Activated naive CD4-positive, alpha-beta T cell treated with anti-CD3 and anti-CD28 coated beads, Interleukin-2, amount 50 U/mL, for 16 hours (primary cell): ENCODE measurements around the gene ZNF17.

ENCODE experiments used
- DNase-seq: peaks from one replicate; pipeline ENCODE4 v3.0.0-alpha.2; 2020

ZNF17 gene

GRCh38 chr19:57434386-57435061 is 23.6 kb downstream of the ZNF17 start:
- DNase-seq = no peak

DNA sequence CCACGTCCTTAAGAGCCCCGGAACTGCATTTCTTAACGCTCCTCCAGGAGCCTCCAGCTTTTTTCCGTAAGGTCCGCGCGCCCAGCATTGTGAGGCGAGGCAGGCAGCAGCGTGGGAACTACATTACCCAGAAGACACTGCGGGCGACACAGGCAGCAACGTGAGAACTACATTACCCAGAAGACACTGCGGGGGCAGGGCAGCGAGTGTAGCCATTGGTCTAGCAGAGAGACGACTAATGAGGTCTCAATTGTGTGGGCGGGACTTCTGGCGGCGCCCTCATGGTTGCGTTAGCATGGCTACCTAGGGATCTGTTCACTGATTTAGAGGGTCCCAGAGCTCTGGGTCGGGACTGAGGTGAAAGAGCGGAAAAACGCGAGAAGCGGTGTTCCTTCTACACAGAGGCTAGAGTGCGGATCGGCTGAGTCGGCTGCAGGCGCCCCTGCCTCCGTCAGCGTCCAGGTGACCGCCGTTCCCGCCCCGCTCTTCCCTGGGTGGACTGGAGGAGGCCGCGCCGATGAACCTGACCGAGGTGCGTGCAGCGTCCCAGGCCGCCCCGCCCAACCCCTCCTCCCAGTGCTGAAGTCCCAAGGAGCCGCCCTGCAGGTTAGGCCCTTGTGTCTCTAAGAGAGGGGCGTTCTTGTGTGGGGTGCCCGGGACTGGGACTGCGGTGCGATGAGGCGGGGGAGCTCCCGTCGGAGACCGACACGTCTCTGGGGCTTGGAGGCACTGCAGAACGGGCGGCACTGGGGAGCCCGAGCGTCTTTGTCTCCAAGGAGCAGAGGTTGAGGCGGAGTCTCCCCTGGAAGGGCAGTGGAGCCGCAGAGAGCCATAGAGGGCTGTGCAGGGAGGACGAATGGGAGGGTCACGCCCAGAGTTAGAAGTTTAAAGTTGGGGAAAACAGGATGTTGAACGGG is 24.4 kb downstream of the ZNF17 start, which contains the start of gene ZNF749:
TSS of gene ZNF749 (plus strand) at position 264 of the 917 bp plus-strand sequence. CDS start at position 518, 254 bp downstream.
- DNase-seq = peak; percentile 97

GRCh38 chr19:57436417-57436816 is 25.5 kb downstream of the ZNF17 start:
- DNase-seq = no peak

DNA sequence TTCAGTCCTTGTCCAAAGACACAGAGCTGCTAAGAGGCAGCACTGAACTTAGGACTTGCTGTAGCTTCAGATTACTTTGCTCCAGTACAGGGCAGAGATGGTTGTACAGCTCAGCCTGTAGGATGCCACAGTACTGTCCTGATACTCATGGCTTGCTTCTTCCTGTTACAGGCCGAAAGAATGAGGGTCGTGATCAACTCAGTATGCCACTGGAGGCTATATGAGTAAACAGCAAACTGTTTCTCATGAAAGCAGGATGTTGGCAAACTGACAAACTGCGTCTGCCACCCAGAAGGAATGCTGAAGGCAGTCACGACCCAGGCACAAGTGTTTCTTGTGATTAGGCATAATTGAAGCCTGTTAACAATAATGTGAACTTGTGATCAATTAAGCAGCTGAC is 27.0 kb downstream of the ZNF17 start:
- no peak for DNase-seq

GRCh38 chr19:57438925-57439324 is 28.0 kb downstream of the ZNF17 start:
- DNase-seq = no peak

GRCh38 chr19:57441979-57442752 is 31.2 kb downstream of the ZNF17 start:
- DNase-seq = no peak

DNA sequence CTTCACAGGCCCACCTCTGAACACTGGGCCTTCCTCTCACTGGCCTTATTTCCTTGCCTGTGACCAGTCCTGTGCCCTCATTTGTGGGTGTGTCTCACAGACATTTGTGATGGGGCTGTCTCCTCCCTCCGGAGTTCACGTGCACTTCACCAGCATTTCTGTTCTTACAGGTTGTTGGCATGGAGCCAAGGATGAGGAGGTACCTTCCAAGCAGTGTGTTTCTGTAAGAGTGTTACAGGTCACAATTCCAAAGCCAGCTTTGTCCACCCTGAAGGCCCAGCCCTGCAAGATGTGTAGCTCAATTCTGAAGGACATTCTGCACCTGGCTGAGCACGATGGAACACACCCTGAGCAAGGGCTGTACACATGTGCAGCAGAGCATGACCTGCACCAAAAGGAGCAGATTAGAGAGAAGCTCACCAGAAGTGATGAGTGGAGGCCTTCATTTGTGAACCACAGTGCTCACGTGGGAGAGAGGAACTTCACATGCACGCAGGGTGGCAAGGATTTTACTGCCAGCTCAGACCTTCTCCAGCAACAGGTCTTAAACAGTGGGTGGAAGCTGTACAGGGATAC is 32.2 kb downstream of the ZNF17 start:
- no peak for DNase-seq

- no peak for DNase-seq
These were observed 41.3 kb downstream of the ZNF17 start for GRCh38 chr19:57452307-57452706.

DNA sequence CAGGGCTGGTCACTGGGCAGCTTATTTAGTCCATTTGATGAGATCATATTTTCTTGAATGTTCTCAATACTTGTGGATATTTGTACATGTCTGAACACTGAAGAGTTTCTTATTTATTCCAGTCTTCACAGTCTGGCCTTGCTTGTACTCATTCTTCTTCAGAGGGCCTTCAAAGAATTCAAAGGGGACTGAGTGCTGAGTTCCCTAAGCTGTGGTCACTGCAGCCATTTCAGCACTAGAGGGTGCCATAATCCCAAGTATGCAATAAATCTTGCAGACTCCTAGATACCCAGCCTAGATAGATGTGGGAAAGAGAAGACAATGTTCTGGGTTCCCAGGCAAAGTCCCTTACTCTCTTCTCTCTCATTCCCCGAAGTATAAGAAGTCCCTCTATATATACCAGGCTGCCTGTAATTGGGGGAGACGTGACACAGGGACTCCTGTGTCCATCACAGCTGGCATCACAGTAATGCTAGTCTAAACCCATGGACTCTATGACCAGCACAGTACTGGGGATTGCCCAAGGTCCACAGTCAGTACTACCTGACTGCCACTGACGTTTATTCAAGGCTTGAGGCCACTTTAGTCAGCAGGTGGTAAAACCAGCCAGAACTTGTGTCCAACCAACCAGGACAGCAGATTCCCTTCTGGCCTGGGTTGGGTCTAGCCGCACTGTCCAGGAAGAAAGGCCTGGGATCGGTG is 54.9 kb downstream of the ZNF17 start:
- no peak for DNase-seq

DNA sequence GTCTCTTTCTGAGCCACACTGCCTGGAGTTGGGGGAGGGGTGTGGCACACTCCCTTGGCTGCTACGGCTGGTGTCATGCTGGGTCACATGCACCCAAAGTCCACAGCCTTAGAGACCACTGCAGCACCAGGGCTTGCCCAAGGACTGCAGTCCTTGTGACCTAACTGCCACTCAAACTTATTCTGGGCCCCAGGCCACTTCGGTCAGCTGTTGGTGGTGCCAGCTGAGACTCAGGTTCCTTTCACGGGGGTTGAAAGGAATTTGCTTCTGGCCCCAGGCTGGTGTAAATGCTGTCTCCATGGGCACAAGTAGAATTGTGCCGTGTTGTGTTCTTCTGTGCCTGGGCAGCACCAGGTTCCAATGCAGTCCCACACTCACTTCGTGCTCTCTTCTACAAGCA is 55.5 kb downstream of the ZNF17 start:
- DNase-seq = no peak
